ENCODE measurements around the gene HDHD3.

HDHD3 gene

DNA sequence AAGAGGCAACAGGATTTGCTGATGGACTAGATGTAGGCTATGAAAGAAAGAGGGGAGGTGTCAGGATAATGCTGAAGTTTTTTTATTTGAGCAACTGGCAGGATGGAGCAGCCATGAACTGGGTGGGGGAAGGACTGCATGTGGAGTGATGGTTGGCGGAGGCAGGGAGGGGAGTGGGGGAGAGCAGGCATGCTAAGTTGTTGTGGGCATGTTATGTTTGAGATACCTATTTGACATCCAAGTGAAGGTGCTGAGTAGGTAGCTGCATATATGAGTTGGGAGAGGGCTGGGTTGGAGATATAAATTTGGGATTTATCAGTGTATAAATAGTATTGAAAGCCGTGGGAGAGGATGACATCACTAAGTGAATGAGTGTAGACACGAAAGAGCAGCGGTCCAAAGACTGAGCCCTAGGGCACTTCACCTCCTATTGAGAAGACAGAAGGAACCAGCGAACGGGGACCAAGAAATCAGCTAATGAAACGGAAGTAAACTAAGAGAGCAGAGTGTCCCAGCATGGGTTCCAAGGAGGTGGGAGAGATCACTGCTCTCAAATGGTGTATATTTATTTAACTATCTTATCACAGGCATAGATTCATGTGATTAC lies 20.0 kb downstream of the HDHD3 start:
- H2AFZ ChIP-seq (ENCODE audit: low read depth), result no peak overlapping the region
- H3K4me1 ChIP-seq (ENCODE audit: low read depth, poor library complexity, severe bottlenecking), result peaks cover 12% of the 10 kb centered on the region
- no peaks in the 10 kb centered on the region for H3K36me3 ChIP-seq (ENCODE audit: insufficient read depth)
- H3K27me3 ChIP-seq (ENCODE audit: insufficient read depth, low read depth), result no peaks in the 10 kb centered on the region
- no peak overlapping the region for H3K9ac ChIP-seq
- no peak overlapping the region for H3K4me3 ChIP-seq (IDR thresholded peaks at IDR 0.05; ENCODE audit: insufficient read depth, low read depth, low read length)
- H3K4me2 ChIP-seq, result no peak overlapping the region
- TF ChIP-seq, protein P1, sequence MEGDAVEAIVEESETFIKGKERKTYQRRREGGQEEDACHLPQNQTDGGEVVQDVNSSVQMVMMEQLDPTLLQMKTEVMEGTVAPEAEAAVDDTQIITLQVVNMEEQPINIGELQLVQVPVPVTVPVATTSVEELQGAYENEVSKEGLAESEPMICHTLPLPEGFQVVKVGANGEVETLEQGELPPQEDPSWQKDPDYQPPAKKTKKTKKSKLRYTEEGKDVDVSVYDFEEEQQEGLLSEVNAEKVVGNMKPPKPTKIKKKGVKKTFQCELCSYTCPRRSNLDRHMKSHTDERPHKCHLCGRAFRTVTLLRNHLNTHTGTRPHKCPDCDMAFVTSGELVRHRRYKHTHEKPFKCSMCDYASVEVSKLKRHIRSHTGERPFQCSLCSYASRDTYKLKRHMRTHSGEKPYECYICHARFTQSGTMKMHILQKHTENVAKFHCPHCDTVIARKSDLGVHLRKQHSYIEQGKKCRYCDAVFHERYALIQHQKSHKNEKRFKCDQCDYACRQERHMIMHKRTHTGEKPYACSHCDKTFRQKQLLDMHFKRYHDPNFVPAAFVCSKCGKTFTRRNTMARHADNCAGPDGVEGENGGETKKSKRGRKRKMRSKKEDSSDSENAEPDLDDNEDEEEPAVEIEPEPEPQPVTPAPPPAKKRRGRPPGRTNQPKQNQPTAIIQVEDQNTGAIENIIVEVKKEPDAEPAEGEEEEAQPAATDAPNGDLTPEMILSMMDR (conservative IDR thresholded peaks at IDR 0.05; ENCODE audit: low read depth, low read length), result no peak
- H3K79me2 ChIP-seq (ENCODE audit: insufficient read depth, low read depth), result no peaks in the 10 kb centered on the region
- no peaks in the 10 kb centered on the region for H4K20me1 ChIP-seq (ENCODE audit: insufficient read depth)
- no peak overlapping the region for H3K27ac ChIP-seq

DNA sequence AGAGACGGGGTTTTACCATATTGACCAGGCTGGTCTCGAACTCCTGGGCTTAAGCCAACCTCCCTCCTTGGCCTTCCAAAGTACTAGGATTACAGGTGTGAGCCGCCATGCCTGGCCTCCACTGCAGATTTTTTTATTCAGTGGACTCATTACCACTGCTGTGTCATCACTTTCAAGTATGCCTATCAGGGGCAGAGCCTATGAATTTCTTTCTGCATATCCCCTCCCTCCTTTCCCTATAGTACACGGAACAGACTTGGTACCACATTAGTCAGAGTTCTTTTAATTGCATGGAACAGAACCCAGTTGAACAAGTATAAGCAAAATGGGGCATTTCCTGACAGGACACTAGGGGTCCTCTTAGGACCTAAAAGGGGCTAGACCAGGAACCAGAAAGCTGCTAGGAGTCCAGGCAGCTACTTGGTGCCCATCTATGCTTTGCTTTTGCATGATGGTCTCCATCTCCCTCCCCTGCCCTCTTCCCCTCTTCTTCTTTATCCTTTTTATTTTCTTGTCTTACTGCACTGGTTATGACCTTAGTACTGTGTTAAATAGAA lies 21.7 kb downstream of the HDHD3 start:
- Histone ChIP-seq H3K36me3 (ENCODE audit: insufficient read depth) (no peaks in the 10 kb centered on the region), H4K20me1 (ENCODE audit: insufficient read depth) (no peaks in the 10 kb centered on the region), H3K9ac (no peak overlapping the region), H2AFZ (ENCODE audit: low read depth) (no peak overlapping the region), H3K4me1 (ENCODE audit: low read depth, poor library complexity, severe bottlenecking) (peaks cover 29% of the 10 kb centered on the region), H3K4me3 (IDR thresholded peaks at IDR 0.05; ENCODE audit: insufficient read depth, low read depth, low read length) (no peak overlapping the region), H3K27me3 (ENCODE audit: insufficient read depth, low read depth) (no peaks in the 10 kb centered on the region), H3K4me2 (no peak overlapping the region), H3K27ac (no peak overlapping the region), H3K79me2 (ENCODE audit: insufficient read depth, low read depth) (no peaks in the 10 kb centered on the region)
- TF ChIP-seq, protein P1 (conservative IDR thresholded peaks at IDR 0.05; ENCODE audit: low read depth, low read length), result no peak

- no peak overlapping the region for H3K4me3 ChIP-seq (IDR thresholded peaks at IDR 0.05; ENCODE audit: insufficient read depth, low read depth, low read length)
- no peaks in the 10 kb centered on the region for H4K20me1 ChIP-seq (ENCODE audit: insufficient read depth)
- no peak overlapping the region for H3K9ac ChIP-seq
- H3K79me2 ChIP-seq (ENCODE audit: insufficient read depth, low read depth), result no peaks in the 10 kb centered on the region
- H3K27me3 ChIP-seq (ENCODE audit: insufficient read depth, low read depth), result no peaks in the 10 kb centered on the region
- no peak overlapping the region for H3K4me2 ChIP-seq
- no peaks in the 10 kb centered on the region for H3K36me3 ChIP-seq (ENCODE audit: insufficient read depth)
- peaks cover 33% of the 10 kb centered on the region for H3K4me1 ChIP-seq (ENCODE audit: low read depth, poor library complexity, severe bottlenecking)
- H3K27ac ChIP-seq, result no peak overlapping the region
- no peak overlapping the region; the same call in 1 of the 2 replicates for H2AFZ ChIP-seq (ENCODE audit: low read depth)
- TF ChIP-seq, protein P1 (conservative IDR thresholded peaks at IDR 0.05; ENCODE audit: low read depth, low read length), result no peak
Observed at GRCh38 chr9:113352411-113352810, 24.4 kb downstream of the HDHD3 start.

GRCh38 chr9:113352006-113352405 lies 24.8 kb downstream of the HDHD3 start:
- Histone ChIP-seq H3K27me3 (ENCODE audit: insufficient read depth, low read depth) (no peaks in the 10 kb centered on the region), H3K4me3 (IDR thresholded peaks at IDR 0.05; ENCODE audit: insufficient read depth, low read depth, low read length) (no peak overlapping the region), H3K4me1 (ENCODE audit: low read depth, poor library complexity, severe bottlenecking) (peaks cover 33% of the 10 kb centered on the region), H3K79me2 (ENCODE audit: insufficient read depth, low read depth) (no peaks in the 10 kb centered on the region), H3K36me3 (ENCODE audit: insufficient read depth) (no peaks in the 10 kb centered on the region), H3K27ac (no peak overlapping the region), H2AFZ (ENCODE audit: low read depth) (no peak overlapping the region; the same call in 1 of the 2 replicates), H4K20me1 (ENCODE audit: insufficient read depth) (no peaks in the 10 kb centered on the region), H3K4me2 (no peak overlapping the region), H3K9ac (no peak overlapping the region)
- TF ChIP-seq, protein P1 (conservative IDR thresholded peaks at IDR 0.05; ENCODE audit: low read depth, low read length), result no peak

All from KMS-11 (cell line).